ENCODE measurements around the gene LRRN3.

LRRN3 gene

DNA sequence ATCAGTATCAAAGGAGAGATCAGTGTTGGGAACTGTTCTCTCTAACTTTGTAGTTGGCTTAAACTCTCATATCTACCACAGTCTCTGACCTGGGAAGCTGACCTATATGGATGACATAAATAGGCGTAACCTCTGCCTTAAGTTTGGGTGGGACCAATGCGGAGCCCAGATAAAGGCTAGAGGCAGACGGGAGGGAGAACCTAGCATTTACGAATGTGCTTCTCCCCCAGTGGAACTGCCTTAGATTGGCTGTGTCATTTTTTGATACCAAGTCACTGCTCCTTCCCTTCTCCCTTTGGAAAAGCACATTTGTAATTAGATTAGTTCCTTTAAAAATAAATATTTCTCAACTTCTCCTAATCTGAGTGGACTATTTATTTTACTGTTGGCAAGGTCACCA lies 23.7 kb upstream of the LRRN3 start:
- TF ChIP-seq POLR2AphosphoS5 (IDR thresholded peaks at IDR 0.05; ENCODE audit: low read depth, low read length) (no peak), SIN3A (IDR thresholded peaks at IDR 0.05; ENCODE audit: borderline replicate concordance, insufficient read depth, low read length) (no peak), FOXP2 (optimal IDR thresholded peaks at IDR 0.05; ENCODE audit: borderline replicate concordance, extremely low read depth, extremely low read length, insufficient read depth) (no peak), TAF1 (IDR thresholded peaks at IDR 0.05; ENCODE audit: borderline replicate concordance, insufficient read depth, low read length) (no peak)
- TF ChIP-seq, protein P1, sequence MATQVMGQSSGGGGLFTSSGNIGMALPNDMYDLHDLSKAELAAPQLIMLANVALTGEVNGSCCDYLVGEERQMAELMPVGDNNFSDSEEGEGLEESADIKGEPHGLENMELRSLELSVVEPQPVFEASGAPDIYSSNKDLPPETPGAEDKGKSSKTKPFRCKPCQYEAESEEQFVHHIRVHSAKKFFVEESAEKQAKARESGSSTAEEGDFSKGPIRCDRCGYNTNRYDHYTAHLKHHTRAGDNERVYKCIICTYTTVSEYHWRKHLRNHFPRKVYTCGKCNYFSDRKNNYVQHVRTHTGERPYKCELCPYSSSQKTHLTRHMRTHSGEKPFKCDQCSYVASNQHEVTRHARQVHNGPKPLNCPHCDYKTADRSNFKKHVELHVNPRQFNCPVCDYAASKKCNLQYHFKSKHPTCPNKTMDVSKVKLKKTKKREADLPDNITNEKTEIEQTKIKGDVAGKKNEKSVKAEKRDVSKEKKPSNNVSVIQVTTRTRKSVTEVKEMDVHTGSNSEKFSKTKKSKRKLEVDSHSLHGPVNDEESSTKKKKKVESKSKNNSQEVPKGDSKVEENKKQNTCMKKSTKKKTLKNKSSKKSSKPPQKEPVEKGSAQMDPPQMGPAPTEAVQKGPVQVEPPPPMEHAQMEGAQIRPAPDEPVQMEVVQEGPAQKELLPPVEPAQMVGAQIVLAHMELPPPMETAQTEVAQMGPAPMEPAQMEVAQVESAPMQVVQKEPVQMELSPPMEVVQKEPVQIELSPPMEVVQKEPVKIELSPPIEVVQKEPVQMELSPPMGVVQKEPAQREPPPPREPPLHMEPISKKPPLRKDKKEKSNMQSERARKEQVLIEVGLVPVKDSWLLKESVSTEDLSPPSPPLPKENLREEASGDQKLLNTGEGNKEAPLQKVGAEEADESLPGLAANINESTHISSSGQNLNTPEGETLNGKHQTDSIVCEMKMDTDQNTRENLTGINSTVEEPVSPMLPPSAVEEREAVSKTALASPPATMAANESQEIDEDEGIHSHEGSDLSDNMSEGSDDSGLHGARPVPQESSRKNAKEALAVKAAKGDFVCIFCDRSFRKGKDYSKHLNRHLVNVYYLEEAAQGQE (IDR thresholded peaks at IDR 0.05; ENCODE audit: insufficient read depth in 1 of 2, low read depth in 2 of 2, low read length in 2 of 2), result no peak

DNA sequence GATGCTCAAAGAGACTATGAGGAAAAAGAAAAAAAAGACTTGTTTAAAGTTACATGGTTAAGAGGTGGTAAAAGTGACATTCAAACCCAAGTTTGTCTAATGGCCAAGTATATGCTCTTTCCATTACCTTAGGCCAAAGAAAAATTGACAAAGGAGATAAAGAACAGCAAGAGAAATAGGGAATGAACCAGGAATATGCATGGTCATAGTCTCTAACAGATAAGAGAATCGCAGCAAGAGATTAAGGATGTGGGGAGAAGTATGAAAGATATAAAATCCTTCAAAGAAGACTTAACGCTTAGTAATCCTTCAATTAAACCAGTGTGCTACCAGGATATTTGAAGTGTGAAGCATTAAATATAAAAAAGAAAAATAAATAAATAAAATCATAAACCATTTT lies 23.2 kb upstream of the LRRN3 start:
- TF ChIP-seq SIN3A (IDR thresholded peaks at IDR 0.05; ENCODE audit: borderline replicate concordance, insufficient read depth, low read length) (no peak), FOXP2 (optimal IDR thresholded peaks at IDR 0.05; ENCODE audit: borderline replicate concordance, extremely low read depth, extremely low read length, insufficient read depth) (no peak)

DNA sequence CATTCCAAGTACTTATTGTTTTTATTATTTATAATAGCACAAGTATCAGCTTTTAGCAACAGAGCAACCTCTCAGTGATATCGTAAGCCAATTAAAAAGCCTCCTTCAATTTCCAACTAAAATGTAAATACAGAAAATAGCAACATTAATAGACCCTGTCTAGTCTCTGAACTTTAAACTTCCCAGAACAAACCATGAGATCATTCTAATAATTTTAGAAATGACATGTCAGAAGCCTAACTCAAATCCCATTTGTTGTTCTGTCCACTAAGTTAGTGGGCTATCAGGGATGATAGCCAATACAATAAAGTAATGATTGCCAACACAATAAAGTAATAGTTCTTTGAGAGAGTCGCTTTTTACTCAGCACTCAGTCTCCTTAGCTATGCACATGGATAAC lies 22.3 kb upstream of the LRRN3 start:
- TF ChIP-seq FOXP2 (optimal IDR thresholded peaks at IDR 0.05; ENCODE audit: borderline replicate concordance, extremely low read depth, extremely low read length, insufficient read depth) (no peak), POLR2AphosphoS5 (IDR thresholded peaks at IDR 0.05; ENCODE audit: low read depth, low read length) (no peak), SIN3A (IDR thresholded peaks at IDR 0.05; ENCODE audit: borderline replicate concordance, insufficient read depth, low read length) (no peak), TAF1 (IDR thresholded peaks at IDR 0.05; ENCODE audit: borderline replicate concordance, insufficient read depth, low read length) (no peak)
- TF ChIP-seq, protein P1 (IDR thresholded peaks at IDR 0.05; ENCODE audit: insufficient read depth in 1 of 2, low read depth in 2 of 2, low read length in 2 of 2), result no peak

DNA sequence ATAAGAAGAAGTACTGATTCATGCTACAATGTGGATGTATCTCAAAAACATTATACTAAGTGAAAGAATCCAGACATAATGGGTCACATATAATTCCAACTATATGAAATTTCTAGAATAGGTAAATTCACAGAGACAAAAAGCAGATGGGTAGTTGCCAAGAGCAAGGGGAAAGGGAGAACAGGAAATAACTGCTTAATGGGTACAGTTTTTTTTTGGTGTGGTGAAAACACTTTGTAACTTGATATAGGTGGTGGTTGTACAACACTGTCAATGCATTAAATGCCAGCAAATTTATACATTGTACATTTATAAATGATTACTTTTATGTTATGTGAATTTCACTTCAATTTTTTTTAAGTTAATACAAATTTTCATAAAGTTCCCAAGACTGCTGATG lies 19.4 kb upstream of the LRRN3 start:
- TF ChIP-seq TAF1 (IDR thresholded peaks at IDR 0.05; ENCODE audit: borderline replicate concordance, insufficient read depth, low read length) (no peak), POLR2AphosphoS5 (IDR thresholded peaks at IDR 0.05; ENCODE audit: low read depth, low read length) (no peak), FOXP2 (optimal IDR thresholded peaks at IDR 0.05; ENCODE audit: borderline replicate concordance, extremely low read depth, extremely low read length, insufficient read depth) (no peak), SIN3A (IDR thresholded peaks at IDR 0.05; ENCODE audit: borderline replicate concordance, insufficient read depth, low read length) (no peak)
- TF ChIP-seq, protein P1 (IDR thresholded peaks at IDR 0.05; ENCODE audit: insufficient read depth in 1 of 2, low read depth in 2 of 2, low read length in 2 of 2), result no peak

DNA sequence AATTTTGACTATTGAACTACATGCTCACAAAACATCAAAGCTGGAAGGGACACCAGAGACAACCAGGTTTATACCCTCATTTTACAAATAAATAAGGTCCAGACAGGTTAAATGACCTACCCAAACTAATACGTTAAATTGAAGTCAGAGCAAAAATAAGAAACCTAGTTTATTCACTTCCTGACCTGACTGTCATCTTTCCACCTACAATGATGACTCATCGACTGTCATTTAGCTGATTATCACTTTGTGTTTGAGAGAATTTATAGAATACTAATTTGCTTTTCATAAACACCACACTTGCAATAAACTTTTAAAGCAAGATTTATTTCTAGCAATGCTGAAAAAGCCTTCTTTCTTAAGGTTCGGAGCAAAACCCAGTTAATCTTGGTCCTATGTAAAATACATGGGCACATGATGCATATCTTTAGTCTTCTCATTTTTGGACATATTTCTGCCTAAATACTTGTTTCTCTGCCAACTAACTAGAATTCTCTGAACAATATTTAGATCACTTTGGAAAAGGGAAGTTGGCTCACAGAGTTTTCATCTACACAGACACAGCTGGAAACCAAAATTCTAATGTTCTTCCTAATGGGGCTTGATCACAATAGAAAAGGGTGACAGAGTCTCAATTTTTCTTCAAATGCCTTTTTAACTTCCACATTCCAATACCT lies 16.7 kb upstream of the LRRN3 start:
- TF ChIP-seq POLR2AphosphoS5 (IDR thresholded peaks at IDR 0.05; ENCODE audit: low read depth, low read length), result no peak
- TF ChIP-seq SIN3A (IDR thresholded peaks at IDR 0.05; ENCODE audit: borderline replicate concordance, insufficient read depth, low read length), result no peak
- TF ChIP-seq, protein P1 (IDR thresholded peaks at IDR 0.05; ENCODE audit: insufficient read depth in 1 of 2, low read depth in 2 of 2, low read length in 2 of 2), result no peak
- TF ChIP-seq TAF1 (IDR thresholded peaks at IDR 0.05; ENCODE audit: borderline replicate concordance, insufficient read depth, low read length), result no peak
- TF ChIP-seq FOXP2 (optimal IDR thresholded peaks at IDR 0.05; ENCODE audit: borderline replicate concordance, extremely low read depth, extremely low read length, insufficient read depth), result no peak
